ENCODE data around the gene ANKLE1.

ANKLE1 gene

DNA sequence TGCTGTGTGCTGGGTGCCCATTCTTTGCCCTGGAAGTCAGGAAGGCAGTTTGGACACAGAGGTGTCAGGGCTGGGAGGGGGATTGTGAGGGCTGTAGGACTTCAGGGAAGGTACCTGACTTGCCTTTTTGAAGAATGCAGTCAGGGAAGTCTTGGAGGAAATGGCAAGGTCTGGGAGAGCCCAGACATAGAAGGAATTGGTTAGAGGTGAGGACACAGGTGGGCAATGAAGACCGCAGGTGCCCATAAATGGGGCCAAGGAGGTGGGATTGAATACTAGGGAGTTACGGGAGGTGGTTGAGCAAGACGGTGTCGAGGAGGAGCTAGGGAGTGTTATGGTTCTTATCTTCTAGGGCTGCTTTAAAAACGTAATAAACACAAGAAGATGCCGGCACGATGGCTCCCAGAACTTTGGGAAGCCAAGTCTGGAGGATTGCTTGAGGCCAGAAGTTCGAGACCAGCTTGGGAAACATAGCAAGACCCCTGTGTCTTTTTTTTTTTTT, 26.2 kb downstream of the ANKLE1 start:
- TF ChIP-seq, protein P1, sequence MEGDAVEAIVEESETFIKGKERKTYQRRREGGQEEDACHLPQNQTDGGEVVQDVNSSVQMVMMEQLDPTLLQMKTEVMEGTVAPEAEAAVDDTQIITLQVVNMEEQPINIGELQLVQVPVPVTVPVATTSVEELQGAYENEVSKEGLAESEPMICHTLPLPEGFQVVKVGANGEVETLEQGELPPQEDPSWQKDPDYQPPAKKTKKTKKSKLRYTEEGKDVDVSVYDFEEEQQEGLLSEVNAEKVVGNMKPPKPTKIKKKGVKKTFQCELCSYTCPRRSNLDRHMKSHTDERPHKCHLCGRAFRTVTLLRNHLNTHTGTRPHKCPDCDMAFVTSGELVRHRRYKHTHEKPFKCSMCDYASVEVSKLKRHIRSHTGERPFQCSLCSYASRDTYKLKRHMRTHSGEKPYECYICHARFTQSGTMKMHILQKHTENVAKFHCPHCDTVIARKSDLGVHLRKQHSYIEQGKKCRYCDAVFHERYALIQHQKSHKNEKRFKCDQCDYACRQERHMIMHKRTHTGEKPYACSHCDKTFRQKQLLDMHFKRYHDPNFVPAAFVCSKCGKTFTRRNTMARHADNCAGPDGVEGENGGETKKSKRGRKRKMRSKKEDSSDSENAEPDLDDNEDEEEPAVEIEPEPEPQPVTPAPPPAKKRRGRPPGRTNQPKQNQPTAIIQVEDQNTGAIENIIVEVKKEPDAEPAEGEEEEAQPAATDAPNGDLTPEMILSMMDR (conservative IDR thresholded peaks at IDR 0.05; ENCODE audit: low read depth, low read length): no peak
- H3K4me3 ChIP-seq (ENCODE audit: low read depth, low read length): no peak overlapping the region

GRCh38 chr19:17309198-17309964, 27.7 kb downstream of the ANKLE1 start, which contains the start of gene DDA1:
Gene DDA1 (plus strand): TSS chr19:17309563. CDS start chr19:17309655, 92 bp downstream.
- peak; percentile 100 for DNase-seq (ENCODE audit: low read depth)
- TF ChIP-seq, protein P1 (conservative IDR thresholded peaks at IDR 0.05; ENCODE audit: low read depth, low read length): no peak

More for the DNA sequence above, 26.2 kb downstream of the ANKLE1 start:
- no peak for DNase-seq (ENCODE audit: low read depth)

DNA sequence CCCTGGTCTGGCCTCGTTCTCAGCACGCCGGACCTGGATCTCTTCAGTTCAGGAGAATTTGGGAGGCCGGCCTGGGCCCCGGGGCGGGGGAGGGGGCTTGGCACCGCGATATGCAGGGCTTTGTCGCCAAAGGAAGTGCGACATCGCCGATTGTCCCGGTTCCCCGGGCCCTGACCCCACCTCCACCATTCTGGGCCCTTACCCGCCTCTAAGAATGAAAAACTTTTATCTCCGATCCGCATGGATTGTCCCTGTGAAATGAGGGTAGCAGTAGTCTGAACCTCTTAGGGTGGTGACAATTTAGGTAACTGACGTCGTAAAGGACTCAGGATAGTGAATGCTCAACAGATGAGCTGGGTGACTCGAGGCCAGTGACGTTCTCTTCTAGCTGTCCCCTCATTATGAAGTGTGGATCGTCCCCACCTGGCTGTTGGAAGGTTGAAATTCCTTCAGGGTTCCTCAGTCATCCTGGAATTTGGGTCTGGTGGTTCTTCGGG, 28.3 kb downstream of the ANKLE1 start:
- DNase-seq (ENCODE audit: low read depth): no peak
- H3K4me3 ChIP-seq (ENCODE audit: low read depth, low read length): peak overlapping the region; percentile 73
- TF ChIP-seq, protein P1 (conservative IDR thresholded peaks at IDR 0.05; ENCODE audit: low read depth, low read length): no peak

More at GRCh38 chr19:17309198-17309964, 27.7 kb downstream of the ANKLE1 start, which contains the start of gene DDA1:
- H3K4me3 ChIP-seq (ENCODE audit: low read depth, low read length): peak within 1 kb of the TSS; percentile 73

DNA sequence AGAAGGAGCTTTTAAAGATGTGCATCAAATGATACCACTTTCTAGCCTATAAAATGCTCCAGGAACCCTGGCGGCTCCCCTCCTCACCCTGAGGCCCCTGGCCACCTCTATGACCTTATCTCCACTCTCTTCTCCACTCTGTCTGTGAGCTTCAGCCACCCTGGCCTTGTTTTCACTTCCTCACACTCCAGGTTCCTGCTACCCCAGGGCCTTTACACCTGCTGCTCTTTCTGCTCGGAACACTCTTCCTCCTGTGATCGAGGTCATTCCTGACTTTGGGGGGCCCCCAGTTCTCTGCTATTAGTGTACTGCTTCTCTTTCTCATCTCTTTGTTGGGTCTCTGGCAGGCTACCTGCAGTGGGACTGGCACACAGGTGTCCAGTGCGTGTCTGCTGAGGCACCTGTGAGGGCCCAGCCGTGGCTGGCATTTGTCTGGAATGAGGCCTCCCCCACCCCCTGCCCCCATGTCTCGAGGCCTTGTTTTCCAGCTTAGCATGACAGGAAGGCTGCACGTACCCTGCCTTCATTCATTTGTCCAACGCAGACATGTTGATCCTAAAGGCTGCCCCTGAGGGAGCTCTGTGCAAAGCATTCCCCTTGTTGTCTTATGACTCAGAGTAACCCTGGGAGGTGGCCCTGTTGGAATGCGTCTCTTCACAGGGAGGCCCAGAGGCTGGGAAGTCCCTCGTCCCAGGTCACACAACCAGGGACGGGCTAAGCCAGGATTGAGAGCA, 29.9 kb downstream of the ANKLE1 start:
- TF ChIP-seq, protein P1 (conservative IDR thresholded peaks at IDR 0.05; ENCODE audit: low read depth, low read length): no peak

DNA sequence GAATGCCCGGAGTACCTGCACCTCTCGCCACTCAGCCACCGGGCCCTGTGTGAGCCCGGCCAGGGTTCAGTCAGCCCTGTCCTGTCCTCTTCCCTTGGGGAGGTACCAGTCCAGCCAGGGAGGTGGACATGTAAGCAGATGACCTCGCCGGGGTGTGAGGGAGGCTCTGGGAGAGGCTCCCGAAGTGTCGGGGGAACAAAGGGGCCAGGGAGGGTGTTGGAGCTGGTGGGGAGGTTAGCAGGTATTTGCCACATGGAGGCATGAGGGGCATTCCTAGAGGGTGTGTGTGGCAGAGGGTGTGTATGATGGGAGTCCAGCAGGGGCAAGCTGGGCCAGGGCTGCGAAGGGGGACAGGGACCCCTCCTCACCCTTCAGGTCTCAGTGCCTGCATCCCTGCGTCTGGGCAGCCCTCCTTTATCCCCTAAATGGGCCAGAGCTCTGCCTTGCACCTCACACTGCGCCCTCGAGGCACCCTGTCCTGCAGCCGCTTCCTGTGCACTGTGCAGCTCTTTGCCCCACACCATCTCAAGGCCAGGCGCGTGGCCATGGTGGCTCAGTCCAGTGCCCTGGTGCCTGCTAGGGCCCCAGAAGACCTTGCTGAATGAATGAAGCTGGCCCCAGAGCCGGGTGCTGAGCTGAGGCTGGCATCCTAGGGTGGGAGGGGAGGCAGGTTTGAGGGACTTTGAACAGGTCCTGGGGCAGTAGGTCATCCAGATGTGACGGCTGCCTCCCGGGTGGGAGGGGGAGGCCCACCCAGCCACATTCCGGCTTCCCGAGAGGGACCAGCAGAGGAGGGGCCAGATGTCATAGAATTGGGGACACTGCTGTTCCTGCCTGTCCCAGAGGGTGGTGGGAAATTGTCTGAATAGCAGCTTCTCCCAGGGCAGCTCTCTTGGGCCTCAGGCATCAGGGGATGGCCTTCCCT, 30.8 kb downstream of the ANKLE1 start:
- H3K4me3 ChIP-seq (ENCODE audit: low read depth, low read length): peak overlapping the region; percentile 22
- TF ChIP-seq, protein P1 (conservative IDR thresholded peaks at IDR 0.05; ENCODE audit: low read depth, low read length): no peak
- no peak for DNase-seq (ENCODE audit: low read depth)

More for the DNA sequence above, 29.9 kb downstream of the ANKLE1 start:
- peak overlapping the region; percentile 22 for H3K4me3 ChIP-seq (ENCODE audit: low read depth, low read length)
- DNase-seq (ENCODE audit: low read depth): peak; percentile 87

- H3K4me3 ChIP-seq (ENCODE audit: low read depth, low read length): no peak overlapping the region
- TF ChIP-seq, protein P1 (conservative IDR thresholded peaks at IDR 0.05; ENCODE audit: low read depth, low read length): no peak
- DNase-seq (ENCODE audit: low read depth): no peak
These were observed 32.4 kb downstream of the ANKLE1 start for GRCh38 chr19:17314007-17314593.
